IPS-15b (cell line): ENCODE measurements around the gene ABCA2.

Experiments
- H3K27me3 ChIP-seq: one replicate; pipeline ENCODE4 v1.6.1; 2013; ENCODE audit warnings: low read length; ENCODE audit not compliant: control insufficient read depth, insufficient read depth
- H3K36me3 ChIP-seq: one replicate; pipeline ENCODE4 v1.6.1; 2013; ENCODE audit warnings: low read length; ENCODE audit not compliant: control insufficient read depth, insufficient read depth
- H3K4me1 ChIP-seq: one replicate; pipeline ENCODE4 v1.6.1; 2013; ENCODE audit warnings: mild to moderate bottlenecking, low read length; ENCODE audit not compliant: control insufficient read depth, insufficient read depth
- H3K4me3 ChIP-seq: one replicate; pipeline ENCODE4 v1.5.1; 2013; ENCODE audit warnings: low read depth, low read length
- H3K9ac ChIP-seq: one replicate; pipeline ENCODE4 v1.6.1; 2013; ENCODE audit warnings: low read depth, mild to moderate bottlenecking, low read length
- H3K9me3 ChIP-seq: one replicate; pipeline ENCODE4 v1.6.1; 2013; ENCODE audit warnings: mild to moderate bottlenecking, low read length; ENCODE audit not compliant: control insufficient read depth, insufficient read depth

The ABCA2 gene

DNA sequence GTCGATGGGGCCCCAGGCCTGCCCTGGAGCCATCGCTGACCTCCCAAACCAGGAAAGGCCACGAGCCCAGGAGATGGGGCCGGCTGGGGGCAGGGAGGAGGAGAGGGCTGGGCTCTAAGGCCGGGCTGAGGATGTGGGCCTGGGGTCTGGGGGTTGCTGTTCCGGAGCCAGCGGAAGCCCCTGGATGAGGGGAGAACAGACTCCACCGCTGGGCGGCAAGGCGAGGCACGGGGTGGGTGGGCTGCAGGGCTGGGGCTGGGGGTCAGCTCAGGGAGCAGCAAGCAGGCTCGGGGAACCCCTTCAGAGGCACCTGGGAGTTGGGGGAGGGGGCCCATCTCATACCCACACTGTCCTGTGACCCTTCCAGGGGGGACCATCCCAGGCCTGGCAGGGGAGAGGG, 64.3 kb downstream of the ABCA2 start:
- H3K9ac ChIP-seq: no peak overlapping the region
- H3K27me3 ChIP-seq: no peaks in the 10 kb centered on the region
- H3K4me3 ChIP-seq: no peak overlapping the region
- no peaks in the 10 kb centered on the region for H3K9me3 ChIP-seq
- H3K4me1 ChIP-seq: peaks cover 7% of the 10 kb centered on the region
- H3K36me3 ChIP-seq: no peaks in the 10 kb centered on the region

DNA sequence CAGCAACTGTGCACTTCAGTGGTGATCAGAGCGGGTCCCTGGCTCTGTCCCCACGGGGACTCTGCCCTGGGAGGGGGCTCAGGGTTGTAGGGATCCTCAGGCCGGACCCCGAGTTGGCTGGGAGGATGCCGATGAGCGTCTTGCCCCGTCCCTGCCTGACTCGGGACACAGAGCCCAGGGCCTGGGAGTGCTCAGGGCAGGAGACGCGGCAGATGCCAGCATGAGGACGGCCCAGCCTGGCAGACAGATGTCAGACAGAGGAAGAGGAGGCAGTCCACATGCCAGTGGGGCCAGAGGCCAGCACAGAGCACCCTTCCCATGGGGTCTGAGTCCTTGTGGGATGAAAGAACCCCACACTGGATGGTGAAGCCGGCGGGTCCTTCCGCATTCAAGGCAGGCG, 64.7 kb downstream of the ABCA2 start:
- no peaks in the 10 kb centered on the region for H3K9me3 ChIP-seq
- H3K36me3 ChIP-seq: no peaks in the 10 kb centered on the region
- H3K27me3 ChIP-seq: no peaks in the 10 kb centered on the region
- peaks cover 7% of the 10 kb centered on the region for H3K4me1 ChIP-seq
- H3K4me3 ChIP-seq: no peak overlapping the region
- H3K9ac ChIP-seq: no peak overlapping the region

DNA sequence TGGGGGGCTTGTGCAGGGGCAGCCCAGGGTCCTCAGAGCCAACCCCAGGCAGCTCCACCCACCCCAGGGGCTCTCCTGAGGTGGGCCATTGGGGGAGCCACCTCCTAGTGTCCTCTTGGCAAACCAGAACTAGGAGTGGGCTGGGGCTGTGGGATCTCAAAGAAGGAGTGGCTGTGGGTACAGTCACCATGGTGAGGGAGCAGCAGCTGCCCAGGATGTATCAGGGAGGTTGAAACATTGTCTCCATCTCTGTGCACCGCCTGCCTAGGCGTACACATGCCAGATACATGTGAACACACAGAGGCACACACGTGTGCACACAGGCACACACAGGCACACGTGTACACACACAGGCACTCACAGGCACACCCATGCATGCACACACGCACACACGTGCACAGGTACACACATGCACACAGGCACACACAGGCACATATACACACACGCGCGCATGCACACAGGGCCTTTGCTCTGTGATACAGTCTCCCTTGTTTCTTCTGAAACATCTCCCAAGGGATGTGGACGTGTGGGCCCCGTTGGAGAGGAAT, 65.3 kb downstream of the ABCA2 start:
- H3K9ac ChIP-seq: no peak overlapping the region
- no peaks in the 10 kb centered on the region for H3K9me3 ChIP-seq
- no peaks in the 10 kb centered on the region for H3K36me3 ChIP-seq
- H3K27me3 ChIP-seq: no peaks in the 10 kb centered on the region
- no peak overlapping the region for H3K4me3 ChIP-seq
- peaks cover 7% of the 10 kb centered on the region for H3K4me1 ChIP-seq

DNA sequence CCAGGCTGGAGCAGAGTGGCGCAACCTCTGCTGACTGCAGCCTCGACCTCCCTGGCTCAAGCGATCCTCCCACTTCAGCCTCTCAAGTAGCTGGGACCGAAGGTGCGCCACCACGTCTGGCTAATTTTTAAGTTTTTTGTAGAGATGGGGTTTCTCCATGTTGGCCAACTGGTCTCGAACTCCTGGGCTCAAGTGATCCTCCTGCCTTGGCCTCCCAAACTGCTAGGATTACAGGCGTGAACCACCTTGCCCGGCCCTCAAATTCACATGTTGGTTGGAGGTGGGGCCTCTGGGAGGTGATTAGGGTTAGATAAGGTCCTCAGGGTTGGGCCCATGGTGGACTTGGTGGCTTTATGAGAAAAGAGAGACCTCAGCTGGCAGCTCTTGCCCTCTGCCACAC, 65.9 kb downstream of the ABCA2 start:
- H3K9ac ChIP-seq: no peak overlapping the region
- H3K4me1 ChIP-seq: peaks cover 7% of the 10 kb centered on the region
- no peaks in the 10 kb centered on the region for H3K36me3 ChIP-seq
- H3K27me3 ChIP-seq: no peaks in the 10 kb centered on the region
- H3K9me3 ChIP-seq: no peaks in the 10 kb centered on the region
- H3K4me3 ChIP-seq: no peak overlapping the region

DNA sequence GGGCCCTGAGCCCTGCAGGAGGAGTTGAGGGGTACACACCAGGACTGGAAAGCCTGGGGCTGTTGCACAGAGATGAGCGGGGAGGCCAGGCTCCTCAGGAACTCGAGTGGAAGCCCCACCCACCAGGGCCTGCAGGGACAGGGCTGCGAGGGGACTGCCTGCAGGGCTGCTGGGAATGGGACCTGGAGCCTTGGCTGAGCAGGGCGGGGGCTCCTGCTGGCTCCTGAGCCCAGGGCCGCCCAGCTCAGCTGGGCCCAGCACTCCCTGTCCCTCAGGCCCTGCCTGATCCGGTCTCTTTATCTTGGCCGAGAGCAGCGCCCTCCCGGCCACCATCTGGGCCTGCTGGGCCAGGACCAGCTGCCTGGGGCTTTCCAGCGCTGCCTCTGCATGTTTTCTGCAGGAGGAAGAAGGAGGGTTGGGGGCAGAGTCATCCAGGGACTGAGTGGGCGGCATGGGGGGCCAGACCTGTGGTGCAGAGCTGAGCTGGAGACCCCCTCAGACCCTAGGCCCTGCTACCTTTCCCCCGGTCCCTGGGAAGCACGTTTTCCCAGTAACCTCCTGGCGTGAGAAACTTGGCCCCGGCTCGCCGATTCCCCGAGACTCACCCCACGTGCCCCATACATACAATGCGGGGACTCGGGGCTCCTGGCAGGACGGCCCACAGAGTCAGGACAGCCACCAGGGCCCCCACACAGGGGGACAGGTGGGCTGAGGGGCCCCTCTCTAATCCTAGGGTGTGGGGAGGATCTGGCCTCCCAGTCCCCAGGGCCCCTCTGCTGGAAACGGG, 66.6 kb downstream of the ABCA2 start:
- H3K4me1 ChIP-seq: peaks cover 7% of the 10 kb centered on the region
- H3K9ac ChIP-seq: no peak overlapping the region
- H3K36me3 ChIP-seq: no peaks in the 10 kb centered on the region
- no peaks in the 10 kb centered on the region for H3K27me3 ChIP-seq
- H3K4me3 ChIP-seq: no peak overlapping the region
- H3K9me3 ChIP-seq: no peaks in the 10 kb centered on the region

DNA sequence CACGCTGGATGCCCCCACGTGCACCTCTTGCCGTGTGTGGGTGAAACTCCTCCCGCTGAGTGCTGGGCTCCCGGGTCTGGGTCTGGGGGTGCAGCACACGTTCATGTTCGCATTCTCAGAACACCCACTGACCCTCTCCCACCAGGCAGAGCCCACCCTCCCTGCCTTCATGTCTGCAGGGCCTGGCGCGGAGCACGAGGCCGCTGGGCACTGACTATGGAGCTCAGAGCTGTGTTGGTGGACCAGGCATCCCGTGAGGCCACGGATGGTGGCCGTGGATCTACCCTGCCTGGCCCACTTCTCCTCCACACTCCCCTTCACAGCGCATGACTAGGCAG, 67.1 kb downstream of the ABCA2 start:
- Histone ChIP-seq H3K9ac (no peak overlapping the region), H3K36me3 (no peaks in the 10 kb centered on the region), H3K4me1 (peaks cover 3% of the 10 kb centered on the region), H3K27me3 (no peaks in the 10 kb centered on the region), H3K9me3 (no peaks in the 10 kb centered on the region), H3K4me3 (no peak overlapping the region)

DNA sequence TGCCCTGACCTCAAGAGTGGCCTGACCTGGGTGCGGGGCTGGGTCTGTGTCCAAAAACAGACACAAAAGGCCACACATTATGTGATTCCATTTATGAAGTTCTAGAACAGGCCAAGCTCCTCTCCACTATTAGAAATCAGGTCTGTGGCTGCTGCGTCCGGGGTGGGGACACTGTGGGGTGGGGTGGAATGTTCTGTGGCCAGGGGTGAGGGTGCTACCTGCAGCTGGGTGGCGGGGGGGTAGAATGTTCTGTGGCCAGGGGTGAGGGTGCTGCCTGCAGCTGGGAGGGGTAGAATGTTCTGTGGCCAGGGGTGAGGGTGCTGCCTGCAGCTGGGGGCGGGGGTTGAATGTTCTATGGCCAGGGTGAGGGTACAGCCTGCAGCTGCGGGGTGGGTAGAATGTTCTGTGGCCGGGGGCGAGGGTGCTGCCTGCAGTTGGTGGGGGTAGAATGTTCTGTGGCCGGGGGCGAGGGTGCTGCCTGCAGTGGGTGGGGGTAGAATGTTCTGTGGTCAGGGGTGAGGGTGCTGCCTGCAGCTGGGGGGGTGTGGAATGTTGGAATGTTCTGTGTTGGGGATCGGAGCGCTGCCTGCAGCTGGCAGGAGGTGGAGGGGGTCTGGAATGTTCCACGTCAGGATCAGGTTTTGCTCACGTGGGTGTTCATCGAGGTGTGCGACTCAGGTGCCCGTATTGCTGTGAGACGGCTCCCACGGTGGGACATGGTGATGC, 67.7 kb downstream of the ABCA2 start:
- Histone ChIP-seq H3K27me3 (no peaks in the 10 kb centered on the region), H3K4me3 (no peak overlapping the region), H3K9me3 (no peaks in the 10 kb centered on the region), H3K36me3 (no peaks in the 10 kb centered on the region), H3K9ac (no peak overlapping the region), H3K4me1 (no peaks in the 10 kb centered on the region)

DNA sequence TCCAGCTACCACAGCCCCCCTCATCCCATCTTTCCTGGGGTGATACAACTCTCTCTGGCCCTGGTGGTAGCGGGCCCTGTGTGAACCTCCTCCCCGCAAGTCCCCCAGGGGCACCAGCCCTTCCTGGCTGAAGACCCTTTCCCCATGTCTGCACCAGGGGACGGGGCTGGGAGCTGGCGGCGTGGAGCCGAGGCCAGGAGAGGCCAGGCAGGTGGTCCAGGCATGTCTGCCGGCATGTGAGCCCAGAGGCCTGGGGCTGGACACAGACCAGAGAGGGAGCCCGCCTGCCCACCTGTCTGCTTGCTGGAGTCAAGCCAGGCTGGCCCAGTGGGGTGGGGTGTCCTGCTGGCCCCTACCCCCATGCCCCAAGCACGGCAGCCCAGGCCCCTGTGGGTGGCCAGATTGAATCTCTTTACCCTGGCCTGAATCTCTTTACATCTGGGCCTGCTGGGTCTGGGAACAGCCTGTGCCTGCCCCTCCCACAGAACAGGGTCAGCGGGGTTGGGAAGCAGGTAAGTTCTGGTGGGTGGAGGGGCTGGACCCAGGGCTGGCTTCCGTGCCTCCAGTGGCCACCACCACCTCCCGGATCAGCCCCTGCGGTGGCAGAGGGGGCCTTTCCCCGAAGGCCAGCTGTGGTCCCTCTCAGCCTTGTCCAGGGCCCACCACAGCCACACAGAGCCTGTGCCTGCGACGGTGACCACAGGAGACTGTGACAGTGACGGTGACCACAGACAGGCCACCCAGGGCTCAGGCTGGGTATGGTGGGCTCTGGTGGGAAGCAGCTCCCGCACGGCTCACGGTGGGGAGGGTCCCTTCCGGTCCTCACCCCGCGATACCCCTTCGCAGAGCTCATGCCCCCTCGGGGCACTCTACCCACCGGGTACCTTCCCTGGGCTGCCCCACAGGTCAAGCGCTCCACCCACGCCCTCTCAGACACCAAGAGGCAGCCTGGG, 68.9 kb downstream of the ABCA2 start:
- Histone ChIP-seq H3K9me3 (no peaks in the 10 kb centered on the region), H3K9ac (no peak overlapping the region), H3K4me1 (no peaks in the 10 kb centered on the region), H3K36me3 (no peaks in the 10 kb centered on the region), H3K27me3 (no peaks in the 10 kb centered on the region), H3K4me3 (no peak overlapping the region)

DNA sequence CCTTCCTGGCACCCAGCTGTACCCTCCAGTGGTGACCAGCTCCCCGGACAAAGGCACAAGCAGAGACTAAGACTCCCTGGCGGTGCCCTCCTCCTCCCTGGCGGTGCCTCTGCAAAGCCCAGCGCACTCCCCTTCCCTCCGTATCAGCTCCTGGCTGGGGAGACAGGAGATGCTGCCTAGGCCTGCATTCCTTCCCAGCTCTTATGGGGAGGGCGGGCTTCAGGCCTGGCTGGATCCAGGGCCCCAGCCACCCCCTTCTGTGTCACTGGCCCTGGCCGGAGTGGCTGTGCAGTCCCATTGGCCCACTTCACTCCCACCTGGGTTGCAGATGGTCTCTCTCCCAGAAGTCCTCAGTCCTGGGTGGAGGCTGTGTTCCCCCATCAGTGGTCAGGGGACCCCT, 69.6 kb downstream of the ABCA2 start:
- H3K36me3 ChIP-seq: no peaks in the 10 kb centered on the region
- H3K4me3 ChIP-seq: no peak overlapping the region
- H3K4me1 ChIP-seq: no peaks in the 10 kb centered on the region
- no peak overlapping the region for H3K9ac ChIP-seq
- no peaks in the 10 kb centered on the region for H3K9me3 ChIP-seq
- H3K27me3 ChIP-seq: no peaks in the 10 kb centered on the region

DNA sequence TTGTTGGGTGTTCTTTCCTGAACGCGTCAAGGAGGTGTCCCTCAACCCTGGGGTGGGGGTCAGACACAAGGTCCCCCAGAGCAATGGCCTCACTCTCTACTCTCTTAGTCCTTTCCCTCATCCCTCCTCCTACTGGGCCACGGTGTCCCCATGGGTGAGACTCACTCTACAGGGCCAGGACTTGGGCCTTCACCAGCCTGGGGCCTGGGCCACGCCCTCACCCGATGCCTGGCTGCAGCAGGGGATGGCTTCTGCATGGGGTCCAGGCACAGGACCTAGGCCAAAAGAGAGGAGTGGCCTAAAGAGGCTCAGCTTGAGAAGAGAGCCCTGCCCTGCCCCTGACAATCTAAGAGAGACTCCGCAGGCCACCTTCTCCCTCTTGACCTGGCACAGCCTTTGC, 70.1 kb downstream of the ABCA2 start:
- H3K9me3 ChIP-seq: no peaks in the 10 kb centered on the region
- no peak overlapping the region for H3K4me3 ChIP-seq
- H3K36me3 ChIP-seq: no peaks in the 10 kb centered on the region
- no peaks in the 10 kb centered on the region for H3K27me3 ChIP-seq
- H3K4me1 ChIP-seq: no peaks in the 10 kb centered on the region
- no peak overlapping the region for H3K9ac ChIP-seq

DNA sequence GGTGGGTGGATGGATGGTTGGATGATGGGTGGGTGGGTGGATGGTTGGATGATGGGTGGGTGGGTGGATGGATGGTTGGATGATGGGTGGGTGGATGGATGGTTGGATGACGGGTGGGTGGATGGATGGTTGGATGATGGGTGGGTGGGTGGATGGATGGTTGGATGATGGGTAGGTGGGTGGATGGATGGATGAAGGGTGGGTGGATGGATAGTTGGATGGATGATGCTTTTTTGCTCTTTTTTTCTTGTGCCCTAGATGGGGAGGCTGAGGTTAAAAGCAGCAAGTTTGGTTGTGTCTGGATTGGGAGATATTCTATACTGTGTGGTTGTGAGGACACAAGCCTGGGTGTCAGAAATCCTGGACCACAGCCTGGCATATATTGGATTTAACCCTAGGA, 70.6 kb downstream of the ABCA2 start:
- Histone ChIP-seq H3K9ac (no peak overlapping the region), H3K9me3 (no peaks in the 10 kb centered on the region), H3K27me3 (no peaks in the 10 kb centered on the region), H3K4me3 (no peak overlapping the region), H3K4me1 (no peaks in the 10 kb centered on the region), H3K36me3 (no peaks in the 10 kb centered on the region)
